DOHH2 (cell line): ENCODE results near the gene ZNF684.

Source experiments
- H3F3A ChIP-seq: fragments of 200-600 bp; sonication (generic), shearing (Covaris generic); 2 replicates; pipeline ENCODE4 v1.6.0; 2016; ENCODE audit warnings: antibody characterized with exemption, mild to moderate bottlenecking; ENCODE audit not compliant: control insufficient read depth, insufficient read depth
- H3K27ac ChIP-seq: fragments of 200-600 bp; sonication (generic); 2 replicates; pipeline ENCODE4 v1.5.1; 2014; ENCODE audit warnings: low read depth, mild to moderate bottlenecking, low read length, moderate library complexity
- H3K27me3 ChIP-seq: fragments of 200-600 bp; sonication (generic); 2 replicates; pipeline ENCODE4 v1.6.1; 2014; ENCODE audit warnings: mild to moderate bottlenecking, low read length, mixed read lengths; ENCODE audit not compliant: control insufficient read depth
- H3K36me3 ChIP-seq: fragments of 200-600 bp; sonication (generic); 2 replicates; pipeline ENCODE4 v1.6.1; 2014; ENCODE audit warnings: mild to moderate bottlenecking, low read length, moderate library complexity, mixed read lengths; ENCODE audit not compliant: control insufficient read depth
- H3K4me1 ChIP-seq: fragments of 200-600 bp; sonication (generic); 2 replicates; pipeline ENCODE4 v1.6.1; 2014; ENCODE audit warnings: mild to moderate bottlenecking, low read length, mixed read lengths; ENCODE audit not compliant: control insufficient read depth
- H3K4me2 ChIP-seq: fragments of 200-600 bp; sonication (generic); 2 replicates; pipeline ENCODE4 v1.6.0; 2014; ENCODE audit warnings: mild to moderate bottlenecking, low read length, moderate library complexity
- H3K4me3 ChIP-seq: fragments of 200-600 bp; sonication (generic); 2 replicates; pipeline ENCODE4 v1.5.1; 2014; ENCODE audit warnings: mild to moderate bottlenecking, low read length, mixed read lengths
- H3K79me2 ChIP-seq: fragments of 200-600 bp; sonication (generic); 2 replicates; pipeline ENCODE4 v1.6.1; 2014; ENCODE audit warnings: mild to moderate bottlenecking, low read length, mixed read lengths; ENCODE audit not compliant: control insufficient read depth
- H3K9me2 ChIP-seq: fragments of 200-600 bp; sonication (generic); replicated peaks from 2 replicates; pipeline ENCODE4 v1.6.1; 2014; ENCODE audit warnings: mild to moderate bottlenecking, low read length, mixed read lengths; ENCODE audit not compliant: control insufficient read depth
- H3K9me3 ChIP-seq: fragments of 200-600 bp; sonication (generic); 2 replicates; pipeline ENCODE4 v1.6.1; 2014; ENCODE audit warnings: antibody characterized with exemption, low read length, mixed read lengths; ENCODE audit not compliant: control insufficient read depth, insufficient read depth
- H4K20me1 ChIP-seq: fragments of 200-600 bp; sonication (generic); 2 replicates; pipeline ENCODE4 v1.6.0; 2014; ENCODE audit warnings: low read depth, mild to moderate bottlenecking, antibody characterized with exemption, low read length, moderate library complexity; ENCODE audit not compliant: control insufficient read depth, insufficient read depth
- EZH2phosphoT487 ChIP-seq: fragments of 200-600 bp; sonication (generic); IDR thresholded peaks from 2 replicates; pipeline ENCODE4 v1.6.1; 2017; ENCODE audit warnings: borderline replicate concordance, mild to moderate bottlenecking, antibody characterized with exemption, low read length, moderate library complexity, mixed read lengths
- TF ChIP-seq, protein P1 (sequence below): fragments of 200-600 bp; sonication (generic); IDR thresholded peaks from one replicate; pipeline ENCODE4 v1.5.1; 2014; ENCODE audit warnings: antibody characterized with exemption, mild to moderate bottlenecking, low read depth, low read length; ENCODE audit not compliant: poor library complexity, severe bottlenecking

Gene ZNF684

DNA sequence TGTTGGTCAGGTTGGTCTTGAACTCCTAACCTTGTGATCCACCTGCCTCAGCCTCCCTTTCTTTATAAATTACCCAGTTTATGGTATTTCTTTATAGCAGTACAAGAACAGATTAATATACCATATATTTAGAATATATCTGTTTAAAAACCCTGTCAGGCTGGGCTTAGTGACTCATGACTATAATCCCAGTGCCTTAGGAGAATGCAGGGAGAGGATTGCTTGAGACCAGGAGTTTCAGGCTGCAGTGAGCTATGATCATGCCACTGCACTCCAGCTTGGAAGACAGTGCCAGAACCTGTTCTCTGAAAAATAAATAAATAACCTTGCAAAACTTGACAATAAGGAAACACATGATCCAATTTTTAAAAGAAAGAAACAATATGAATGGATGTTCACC is 43.9 kb downstream of the ZNF684 start:
- no peak for TF ChIP-seq EZH2phosphoT487
- TF ChIP-seq, protein P1, sequence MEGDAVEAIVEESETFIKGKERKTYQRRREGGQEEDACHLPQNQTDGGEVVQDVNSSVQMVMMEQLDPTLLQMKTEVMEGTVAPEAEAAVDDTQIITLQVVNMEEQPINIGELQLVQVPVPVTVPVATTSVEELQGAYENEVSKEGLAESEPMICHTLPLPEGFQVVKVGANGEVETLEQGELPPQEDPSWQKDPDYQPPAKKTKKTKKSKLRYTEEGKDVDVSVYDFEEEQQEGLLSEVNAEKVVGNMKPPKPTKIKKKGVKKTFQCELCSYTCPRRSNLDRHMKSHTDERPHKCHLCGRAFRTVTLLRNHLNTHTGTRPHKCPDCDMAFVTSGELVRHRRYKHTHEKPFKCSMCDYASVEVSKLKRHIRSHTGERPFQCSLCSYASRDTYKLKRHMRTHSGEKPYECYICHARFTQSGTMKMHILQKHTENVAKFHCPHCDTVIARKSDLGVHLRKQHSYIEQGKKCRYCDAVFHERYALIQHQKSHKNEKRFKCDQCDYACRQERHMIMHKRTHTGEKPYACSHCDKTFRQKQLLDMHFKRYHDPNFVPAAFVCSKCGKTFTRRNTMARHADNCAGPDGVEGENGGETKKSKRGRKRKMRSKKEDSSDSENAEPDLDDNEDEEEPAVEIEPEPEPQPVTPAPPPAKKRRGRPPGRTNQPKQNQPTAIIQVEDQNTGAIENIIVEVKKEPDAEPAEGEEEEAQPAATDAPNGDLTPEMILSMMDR = no peak
- H3K9me2 ChIP-seq = no peaks in the 10 kb centered on the region
- no peaks in the 10 kb centered on the region for H3K4me1 ChIP-seq
- no peaks in the 10 kb centered on the region for H4K20me1 ChIP-seq
- H3K36me3 ChIP-seq = no peaks in the 10 kb centered on the region
- no peak overlapping the region for H3K4me3 ChIP-seq
- no peak overlapping the region for H3K4me2 ChIP-seq
- H3K27ac ChIP-seq = no peak overlapping the region
- H3K79me2 ChIP-seq = no peaks in the 10 kb centered on the region
- no peaks in the 10 kb centered on the region for H3K9me3 ChIP-seq
- H3F3A ChIP-seq = no peaks in the 10 kb centered on the region
- H3K27me3 ChIP-seq = no peaks in the 10 kb centered on the region

GRCh38 chr1:40582116-40582515 is 50.7 kb downstream of the ZNF684 start:
- Histone ChIP-seq H3F3A (no peaks in the 10 kb centered on the region), H3K36me3 (no peaks in the 10 kb centered on the region), H3K4me3 (no peak overlapping the region), H3K27ac (no peak overlapping the region), H3K79me2 (no peaks in the 10 kb centered on the region), H3K9me3 (no peaks in the 10 kb centered on the region), H3K27me3 (peaks cover 8% of the 10 kb centered on the region; the same call in 1 of the 2 replicates), H3K4me1 (no peaks in the 10 kb centered on the region), H4K20me1 (no peaks in the 10 kb centered on the region), H3K4me2 (no peak overlapping the region), H3K9me2 (no peaks in the 10 kb centered on the region)
- TF ChIP-seq, protein P1 = no peak
- TF ChIP-seq EZH2phosphoT487 = no peak

- H3K27me3 ChIP-seq = peaks cover 14% of the 10 kb centered on the region; the same call in 1 of the 2 replicates
- no peak overlapping the region for H3K4me3 ChIP-seq
- no peak overlapping the region for H3K27ac ChIP-seq
- H3K9me2 ChIP-seq = no peaks in the 10 kb centered on the region
- no peaks in the 10 kb centered on the region for H4K20me1 ChIP-seq
- H3F3A ChIP-seq = no peaks in the 10 kb centered on the region
- H3K79me2 ChIP-seq = no peaks in the 10 kb centered on the region
- H3K4me2 ChIP-seq = no peak overlapping the region
- no peaks in the 10 kb centered on the region for H3K36me3 ChIP-seq
- no peaks in the 10 kb centered on the region for H3K4me1 ChIP-seq
- TF ChIP-seq, protein P1 = no peak
- TF ChIP-seq EZH2phosphoT487 = no peak
- no peaks in the 10 kb centered on the region for H3K9me3 ChIP-seq
These were observed 52.5 kb downstream of the ZNF684 start for GRCh38 chr1:40583980-40584379.
